NCI-H748 treated with DMSO at 0.1 percent for 48 hours (cell line): ENCODE results near the gene FAM219A.
"Not testable (repeated sequence)": the region's sequence is repeated elsewhere in the genome, so short reads cannot be mapped to it uniquely, and the experiment has no call there.

ENCODE experiments used
- DNase-seq: peaks from one replicate; lab custom pipeline; 2025; lab: John Stamatoyannopoulos, UW

FAM219A gene

DNA sequence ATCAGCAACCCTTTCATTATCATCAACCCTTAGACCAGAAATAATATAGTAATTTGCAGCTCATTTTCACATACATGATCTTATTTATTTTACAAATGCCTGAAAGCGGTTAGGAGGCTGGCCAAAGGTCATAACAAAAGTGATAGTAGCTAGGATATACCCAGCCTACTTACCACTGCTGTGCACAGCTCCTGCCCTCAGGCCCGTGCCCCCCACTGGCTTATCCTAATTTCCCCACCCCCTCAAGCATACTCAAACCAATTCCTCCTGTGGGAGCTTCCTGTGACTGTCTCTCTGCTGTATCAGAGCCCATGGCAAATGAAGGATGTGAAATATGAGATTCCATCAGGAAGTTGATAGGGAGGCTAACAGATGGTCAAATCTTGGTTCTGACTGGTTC lies 14.8 kb downstream of the FAM219A start:
- no peak for DNase-seq

DNA sequence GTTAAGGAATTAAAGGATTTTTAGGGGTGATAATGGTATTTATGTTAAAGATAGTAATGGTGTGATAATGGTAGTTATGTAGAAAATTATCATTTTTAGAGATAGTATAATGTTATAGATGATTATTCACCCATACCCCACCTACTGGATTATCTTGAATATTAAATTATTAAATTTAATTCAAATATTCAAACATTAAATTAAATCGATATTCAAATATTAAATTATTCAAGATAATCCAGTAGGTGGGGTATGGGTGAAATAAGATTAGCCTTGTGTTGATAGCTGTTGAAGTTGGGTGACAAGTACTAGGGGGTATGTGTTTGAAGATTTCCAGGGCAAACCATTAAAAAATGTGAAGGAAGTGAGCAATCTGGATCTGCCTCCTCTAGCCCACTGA lies 15.6 kb downstream of the FAM219A start:
- DNase-seq: no peak

DNA sequence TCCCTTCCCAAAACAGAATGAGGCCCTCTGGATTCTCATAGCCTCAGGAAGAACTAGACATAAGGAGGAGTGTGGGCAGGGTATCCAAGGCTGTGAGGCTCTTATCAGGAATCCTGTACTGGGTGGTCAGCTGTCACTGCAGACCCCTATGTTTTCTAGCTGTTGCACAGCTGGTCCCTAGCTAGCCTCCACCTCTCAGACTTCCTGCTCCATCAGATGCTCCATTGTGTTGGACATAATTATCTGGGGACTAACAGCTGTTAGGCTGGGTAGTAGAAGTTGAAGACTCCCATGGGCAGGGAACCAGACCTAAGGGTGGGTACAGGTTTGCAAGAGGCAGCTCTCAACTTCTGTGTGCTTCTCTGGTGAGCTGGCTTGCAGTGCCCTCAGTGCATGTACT lies 18.4 kb downstream of the FAM219A start:
- DNase-seq: no peak

DNA sequence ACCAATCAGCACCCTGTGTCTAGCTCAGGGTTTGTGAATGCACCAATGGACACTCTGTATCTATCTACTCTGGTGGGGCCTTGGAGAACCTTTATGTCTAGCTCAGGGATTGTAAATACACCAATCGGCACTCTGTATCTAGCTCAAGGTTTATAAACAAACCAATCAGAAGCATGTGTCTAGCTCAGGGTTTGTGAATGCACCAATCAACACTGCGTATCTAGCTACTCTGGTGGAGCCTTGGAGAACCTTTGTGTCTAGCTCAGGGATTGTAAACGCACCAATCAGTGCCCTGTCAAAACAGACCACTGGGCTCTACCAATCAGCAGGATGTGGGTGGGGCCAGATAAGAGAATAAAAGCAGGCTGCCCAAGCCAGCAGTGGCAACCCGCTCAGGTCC lies 19.9 kb downstream of the FAM219A start:
- DNase-seq: not testable (repeated sequence)

DNA sequence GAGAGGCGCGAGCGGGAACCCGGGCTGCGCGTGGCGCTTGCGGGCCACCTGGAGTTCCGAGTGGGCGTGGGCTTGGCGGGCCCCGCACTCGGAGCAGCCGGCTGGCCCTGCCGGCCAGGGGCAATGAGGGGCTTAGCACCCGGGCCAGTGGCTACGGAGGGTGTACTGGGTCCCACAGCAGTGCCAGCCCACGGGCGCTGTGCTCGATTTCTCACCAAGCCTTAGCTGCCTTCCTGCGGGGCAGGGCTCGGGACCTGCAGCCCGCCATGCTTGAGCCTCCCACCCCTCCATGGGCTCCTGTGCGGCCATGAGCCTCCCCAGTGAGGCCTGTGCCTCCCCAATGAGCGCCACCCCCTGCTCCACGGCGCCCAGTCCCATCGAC lies 20.5 kb downstream of the FAM219A start:
- not testable (repeated sequence) for DNase-seq

DNA sequence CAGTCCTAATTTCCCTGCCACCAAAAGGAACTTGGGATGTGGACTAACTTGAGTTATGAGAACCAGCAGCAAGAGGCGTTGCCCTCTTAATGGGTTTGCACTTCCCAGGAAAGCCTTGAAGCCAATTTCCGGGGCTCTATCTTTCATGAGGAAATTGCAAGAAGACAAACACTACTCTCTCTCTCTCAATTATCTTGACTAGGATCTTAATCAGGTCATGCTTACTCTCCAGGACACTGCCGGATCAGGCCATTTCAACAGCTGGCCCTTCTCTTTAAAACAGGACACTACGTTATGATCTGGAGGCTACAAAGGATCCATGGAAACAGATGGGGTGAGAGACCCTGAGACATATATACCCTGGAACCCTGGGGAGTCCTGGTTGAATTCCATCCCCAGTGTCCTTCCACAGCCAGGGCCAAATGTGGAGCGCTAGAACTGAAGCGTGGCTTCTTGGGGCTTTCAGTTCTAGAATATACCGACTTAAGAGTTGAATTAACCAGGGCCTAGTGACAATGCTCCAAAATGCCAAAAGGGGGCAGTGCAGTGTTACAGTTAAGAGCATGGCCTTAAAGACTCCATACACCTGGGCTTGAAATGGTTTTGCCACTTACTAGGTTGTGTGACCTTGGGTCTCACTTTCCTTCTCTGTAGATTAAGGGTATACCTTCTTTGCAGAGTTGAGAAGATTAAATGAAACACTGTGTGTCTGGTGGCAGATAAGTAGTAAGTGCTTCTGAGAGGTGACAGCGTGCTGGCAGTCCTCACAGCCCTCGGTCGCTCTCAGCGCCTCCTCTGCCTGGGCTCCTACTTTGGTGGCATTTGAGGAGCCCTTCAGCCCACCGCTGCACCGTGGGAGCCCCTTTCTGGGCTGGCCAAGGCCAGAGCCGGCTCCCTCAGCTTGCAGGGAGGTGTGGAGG lies 21.1 kb downstream of the FAM219A start:
- peak; percentile 87 for DNase-seq

DNA sequence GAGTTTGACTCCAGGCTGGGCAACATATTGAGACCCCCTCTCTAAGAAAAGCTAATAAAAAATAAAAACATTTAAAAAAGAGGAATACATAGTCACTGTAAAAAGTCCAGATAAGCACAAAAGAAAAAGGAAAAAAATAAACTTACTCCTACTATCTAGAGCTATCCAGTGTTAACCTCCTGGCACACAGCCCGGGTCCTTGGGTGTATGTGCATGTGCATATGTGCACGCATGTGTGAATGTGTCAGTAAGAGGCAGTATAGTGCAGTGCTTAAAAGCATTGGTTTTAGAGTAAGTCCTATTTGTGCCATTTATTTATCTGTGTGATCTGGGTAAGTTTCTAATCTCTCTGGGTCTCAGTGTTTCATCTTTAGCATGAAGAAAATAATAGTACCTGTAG lies 26.7 kb downstream of the FAM219A start:
- no peak for DNase-seq

DNA sequence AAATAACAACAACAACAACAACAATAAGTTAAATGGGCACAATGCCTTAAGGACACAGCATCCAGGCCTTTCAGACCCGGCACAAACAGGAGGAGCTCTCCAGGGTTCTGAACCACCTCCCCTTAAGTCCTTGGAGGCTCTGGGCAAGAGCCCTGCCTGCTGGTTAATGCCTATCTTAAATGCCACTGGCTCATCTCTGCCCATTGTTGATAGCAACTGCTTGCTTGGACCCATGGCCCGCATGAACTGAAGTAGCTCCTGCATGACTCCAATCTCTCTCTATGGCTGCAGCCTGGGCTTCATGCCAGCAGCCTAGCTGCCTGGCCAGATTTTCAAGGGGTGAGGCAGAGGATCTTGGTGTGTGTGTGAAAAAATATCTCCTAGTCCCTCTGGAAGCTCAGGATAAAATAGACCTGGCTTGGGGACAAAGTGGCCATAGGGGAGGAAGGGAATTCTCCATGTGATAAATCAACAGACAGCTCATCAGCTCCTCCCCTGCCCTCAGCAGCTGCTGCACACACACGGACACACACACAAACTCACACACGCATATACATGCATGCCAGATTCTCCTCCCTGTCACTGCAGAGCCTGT lies 27.4 kb downstream of the FAM219A start:
- DNase-seq: no peak

DNA sequence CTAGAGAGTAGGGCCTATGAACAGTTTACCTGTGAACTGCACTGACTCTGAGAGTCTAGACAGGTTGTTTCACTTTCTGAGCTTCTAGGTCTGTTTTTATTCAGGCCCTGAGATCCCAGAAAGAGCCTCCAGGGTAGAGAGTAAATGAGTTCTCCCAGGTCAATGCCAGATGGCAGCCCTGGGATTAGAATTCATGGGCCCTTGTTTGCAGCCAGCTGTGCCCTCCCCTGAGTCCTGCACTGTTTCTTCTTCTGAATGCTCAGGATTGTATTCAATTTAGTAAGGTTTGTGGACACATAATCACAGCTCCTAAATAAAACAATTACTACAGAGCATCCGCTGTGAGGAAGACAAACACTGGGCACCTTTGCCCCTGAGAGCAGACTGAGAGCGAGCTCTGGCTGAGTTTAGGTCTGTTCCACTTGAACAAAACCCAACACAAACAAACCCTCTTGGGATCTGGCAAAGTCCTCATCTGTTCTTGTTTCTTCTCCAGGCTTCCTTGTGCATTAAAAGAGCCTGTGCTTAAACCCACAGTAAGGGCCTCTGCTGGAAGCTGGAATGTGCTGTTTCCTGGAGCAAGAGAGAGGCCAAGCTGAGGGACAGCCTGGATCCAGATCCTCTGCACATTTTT lies 29.9 kb downstream of the FAM219A start:
- no peak for DNase-seq

DNA sequence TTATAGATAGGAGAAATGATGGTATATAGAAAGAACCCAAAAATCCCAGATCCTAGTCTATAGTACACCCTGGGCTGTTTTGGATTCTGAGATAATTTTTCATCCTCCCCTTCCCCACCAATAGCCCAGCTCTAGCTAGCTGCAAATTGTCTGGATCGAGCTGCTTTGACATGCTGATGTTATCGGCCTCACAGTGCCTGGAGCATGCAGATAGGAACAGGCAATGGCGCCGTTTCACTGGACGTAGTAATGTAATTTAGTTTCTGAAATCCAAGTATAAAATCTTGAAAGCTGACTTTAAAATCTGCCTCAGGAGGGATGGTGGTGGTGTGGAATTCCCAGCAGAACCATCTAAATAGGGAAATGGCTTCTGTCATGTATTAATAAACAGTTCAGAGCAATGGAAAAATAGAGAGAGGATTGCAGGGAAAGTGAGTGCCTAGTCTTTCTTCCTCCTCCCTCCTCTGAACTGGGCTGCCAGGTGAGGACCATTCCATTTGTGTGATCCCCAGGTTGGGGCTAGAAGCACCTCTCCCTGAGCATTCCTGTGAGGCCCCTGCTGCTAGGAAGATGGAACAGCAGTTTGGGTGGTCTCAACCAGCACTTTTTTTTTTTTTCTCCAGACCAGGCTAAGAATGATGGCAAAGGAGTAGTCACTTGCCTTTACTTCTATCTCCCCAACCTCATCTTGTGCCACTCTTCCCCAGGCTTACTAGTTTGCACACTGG lies 31.9 kb downstream of the FAM219A start:
- no peak for DNase-seq

DNA sequence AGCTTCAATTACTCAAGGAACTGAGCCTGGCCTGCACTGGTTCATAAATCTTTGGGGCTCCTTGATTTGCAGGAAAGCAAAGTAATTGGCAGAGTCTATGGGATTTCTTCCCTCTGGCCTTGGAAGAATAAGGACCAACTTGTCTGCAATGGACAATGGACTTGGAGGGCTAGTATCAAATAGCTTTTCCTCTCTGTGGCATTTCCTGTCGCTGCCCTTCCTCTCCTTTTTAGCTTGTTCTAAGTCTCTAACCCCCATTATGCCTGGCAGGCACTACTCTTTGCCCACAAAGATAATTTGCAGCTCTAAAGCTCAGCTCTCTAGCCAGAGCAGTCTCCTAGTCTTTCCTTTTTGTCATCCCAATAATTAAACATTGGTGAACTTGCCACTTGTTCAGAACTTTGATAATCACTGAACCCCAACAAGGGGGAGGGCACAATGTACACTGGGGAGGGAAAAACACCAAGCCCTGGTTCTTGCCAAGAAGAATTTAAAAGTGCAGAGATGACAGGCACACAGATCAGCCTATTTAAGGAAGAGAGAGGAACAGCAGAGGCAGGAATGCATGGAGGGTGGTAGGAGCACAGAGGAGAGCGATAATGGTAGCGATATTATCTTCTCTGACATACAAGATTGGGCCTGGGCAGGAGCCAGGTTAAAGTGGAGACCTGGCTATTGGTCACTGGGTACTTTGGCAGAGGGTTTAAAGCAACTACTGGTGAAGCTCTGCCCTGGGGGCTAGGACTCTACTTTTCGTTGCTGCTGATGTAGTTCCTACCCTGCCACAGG lies 38.5 kb downstream of the FAM219A start:
- DNase-seq: no peak

DNA sequence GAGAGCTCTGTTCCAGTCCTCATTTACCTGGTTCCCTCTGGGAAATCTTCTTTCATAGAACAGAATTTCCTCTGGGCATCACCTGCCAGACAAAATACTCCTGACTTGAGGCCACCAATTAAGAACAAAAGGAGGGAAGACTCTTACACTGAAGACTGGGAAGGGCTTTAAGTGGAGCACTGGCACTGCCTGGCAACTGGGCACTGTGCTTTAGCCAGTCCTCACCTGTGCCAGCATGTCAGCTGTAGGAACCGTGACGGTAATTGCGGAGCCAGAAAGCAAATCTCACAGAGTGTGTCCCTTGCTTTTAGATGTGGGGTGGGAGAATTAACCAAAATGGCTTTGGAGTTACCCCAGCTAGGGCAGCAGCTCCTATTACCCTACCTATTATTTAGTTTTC lies 40.6 kb downstream of the FAM219A start:
- DNase-seq: no peak

DNA sequence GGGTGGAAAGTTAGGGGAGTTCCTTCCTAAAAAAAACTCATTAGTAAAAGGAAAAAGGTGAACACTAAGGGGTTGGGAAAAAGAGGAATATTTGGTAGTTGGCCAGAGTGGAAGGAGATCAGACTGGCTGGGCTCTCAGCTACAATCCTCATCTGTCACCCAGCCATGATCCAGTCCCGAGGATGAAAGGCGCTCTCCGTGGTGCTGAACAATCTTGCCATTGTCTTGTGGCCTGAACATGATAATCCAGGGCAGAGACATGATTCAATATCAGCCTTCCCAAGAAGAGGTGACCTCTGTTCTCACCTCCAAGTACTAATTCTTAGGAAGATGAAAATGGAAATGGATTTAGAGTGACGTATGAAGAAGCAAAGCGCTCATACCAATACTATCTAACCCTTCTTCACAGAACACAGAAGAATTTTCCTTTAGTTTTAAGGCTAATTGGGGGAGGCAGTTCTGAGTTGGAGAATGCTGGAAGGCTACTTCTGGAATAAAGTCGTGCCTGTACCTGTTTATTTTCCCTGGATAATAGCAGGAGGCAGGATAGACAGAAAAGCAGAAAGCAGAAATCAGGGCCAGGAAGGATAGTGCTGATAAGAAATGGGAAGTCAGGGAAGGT lies 45.0 kb downstream of the FAM219A start:
- DNase-seq: no peak

DNA sequence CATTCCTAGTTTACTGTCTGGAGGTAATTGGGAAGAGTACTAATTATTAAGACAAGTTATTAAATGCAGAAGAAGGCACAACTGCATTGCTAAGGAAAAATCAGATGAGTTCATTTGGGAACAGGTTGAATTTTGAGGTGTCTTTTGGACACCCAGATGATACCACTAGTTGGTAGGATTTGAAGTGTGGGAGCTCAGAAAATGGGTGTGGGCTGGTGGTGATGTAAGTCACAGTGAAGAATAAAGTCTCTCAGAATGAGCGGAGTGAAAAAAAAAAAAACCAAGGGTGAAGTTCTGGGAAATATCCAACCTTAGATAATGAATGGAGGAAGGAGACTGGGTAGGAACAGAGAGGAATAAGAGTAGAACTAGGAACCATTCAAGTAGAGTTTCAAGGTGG lies 46.0 kb downstream of the FAM219A start:
- no peak for DNase-seq

DNA sequence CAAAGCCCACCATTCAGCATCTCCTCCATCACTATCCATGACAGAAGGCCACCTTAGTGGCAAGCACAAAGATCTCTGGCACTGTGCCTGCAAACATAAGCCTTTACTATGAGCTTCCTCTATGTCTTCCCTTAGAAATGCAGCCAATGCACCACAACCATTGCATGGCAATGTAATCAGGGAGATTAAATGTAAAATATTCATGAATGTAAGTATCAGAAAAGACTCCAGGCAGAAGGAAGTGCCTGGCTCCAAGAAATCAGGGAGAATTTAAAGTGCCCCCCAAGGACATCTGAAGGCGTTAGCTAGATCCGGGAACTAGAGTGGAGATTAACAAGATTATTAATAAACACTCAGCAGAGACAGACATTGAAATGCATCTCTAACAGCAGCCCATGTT lies 49.2 kb downstream of the FAM219A start:
- DNase-seq: no peak

DNA sequence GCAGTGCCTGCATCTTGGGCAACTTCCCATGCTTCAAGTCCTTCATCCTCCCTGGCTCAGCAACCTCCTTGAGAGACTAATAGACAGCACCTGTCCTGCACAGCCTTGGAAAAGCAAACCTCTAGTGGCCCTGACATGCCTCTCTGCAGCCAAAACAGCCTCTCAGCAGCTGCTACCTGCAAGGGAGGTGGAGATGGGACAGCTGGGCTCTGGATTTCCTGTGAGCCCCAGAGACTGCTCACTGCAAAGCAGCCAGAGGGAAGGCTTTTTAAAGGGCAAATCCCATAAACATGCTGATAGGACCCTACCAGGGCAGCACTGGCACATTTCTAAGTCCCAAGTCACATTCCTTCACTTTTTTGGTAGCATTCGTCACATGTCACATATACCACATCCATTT lies 50.2 kb downstream of the FAM219A start:
- DNase-seq: no peak

DNA sequence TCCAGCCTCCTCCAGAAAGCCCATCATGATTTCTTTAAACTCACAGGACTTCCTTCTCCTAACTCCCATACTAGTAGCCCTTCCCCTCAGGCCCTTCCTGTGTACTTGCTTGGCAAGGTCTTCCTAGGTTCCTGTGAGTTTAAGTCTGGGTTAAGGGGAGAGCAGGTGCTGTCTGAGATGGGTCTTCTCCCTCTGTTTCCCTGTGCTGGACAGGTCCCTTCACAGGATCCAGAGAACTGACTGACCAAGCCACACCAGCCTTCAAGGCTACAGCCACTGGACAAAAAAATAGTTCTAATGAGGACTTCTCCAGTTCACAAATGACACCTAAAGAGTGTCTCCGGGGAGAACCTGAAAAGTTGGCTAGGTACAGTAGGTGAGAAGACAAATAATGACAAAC lies 52.2 kb downstream of the FAM219A start:
- DNase-seq: no peak

DNA sequence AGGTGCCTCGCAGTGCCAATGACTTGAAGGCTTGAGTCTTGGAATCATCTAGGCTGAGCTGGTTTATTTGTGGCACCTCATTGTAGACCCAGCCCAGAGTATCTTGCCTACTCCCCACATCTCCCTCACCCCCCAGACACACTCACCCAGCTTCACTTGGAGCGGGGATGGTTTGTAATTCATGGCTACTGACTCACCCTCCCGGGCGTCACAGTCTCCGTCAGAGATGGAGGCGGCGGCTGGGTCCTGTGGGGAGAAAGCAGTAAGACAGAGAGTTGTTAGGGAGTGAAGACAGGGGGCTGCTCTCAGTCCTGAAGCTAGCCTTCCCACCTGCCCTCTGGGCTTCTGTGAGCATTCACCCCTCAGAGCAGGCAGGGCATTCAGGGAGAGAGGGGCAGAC lies 52.7 kb downstream of the FAM219A start:
- DNase-seq: no peak

DNA sequence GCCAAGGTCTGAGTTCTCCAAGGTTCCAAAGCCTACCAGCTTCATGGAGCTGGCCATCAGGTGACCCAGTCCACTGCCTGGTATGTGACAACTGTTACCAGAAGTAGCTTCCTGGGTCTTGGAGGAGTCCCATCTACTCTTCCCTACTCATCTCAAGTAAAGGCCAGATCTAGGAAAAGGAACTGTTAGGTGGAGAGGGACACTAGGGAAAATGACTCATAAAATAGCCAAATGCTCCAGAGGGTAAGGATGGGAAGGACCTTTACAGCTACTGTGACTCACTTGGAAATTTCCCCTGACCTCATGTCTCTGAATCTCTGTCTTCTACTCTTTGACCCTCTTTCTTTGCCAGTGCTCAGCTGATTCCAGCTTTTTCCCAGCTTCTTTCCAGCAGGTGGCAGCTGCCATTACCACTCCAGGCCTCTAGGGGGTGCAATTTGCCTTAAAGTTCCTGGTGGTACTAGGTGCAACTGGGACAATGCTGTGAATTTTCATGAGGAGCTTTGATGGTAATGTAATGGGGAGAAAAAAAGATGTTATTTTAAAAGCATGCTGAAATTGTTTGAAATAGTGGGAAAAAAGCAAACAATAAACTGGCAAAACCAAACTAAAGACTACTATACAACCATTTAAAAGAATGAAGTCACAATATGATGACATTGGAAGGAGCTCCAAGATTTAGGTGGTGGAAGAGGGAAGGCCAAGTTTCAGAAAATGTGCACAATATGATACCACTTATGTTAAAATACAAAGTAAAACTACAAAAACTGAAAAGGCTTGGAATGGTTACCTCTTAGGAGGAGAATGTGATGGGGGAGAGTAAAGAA lies 54.6 kb downstream of the FAM219A start:
- peak; percentile 19 for DNase-seq
